IMR-90 (cell line): ENCODE data around the gene PLEKHD1. TPM values are rescaled to one million over a fixed set of nuclear protein-coding genes. Genes with fewer than 3 reads are reported as not detected.

Experiments used
- ATAC-seq: fragments of 200-7000 bp; cut with Tn5 transposase; 2 replicates; pipeline ENCODE4 v1.9.1; 2020; ENCODE audit warnings: low read depth, mild to moderate bottlenecking, moderate library complexity
- BruUV-seq: library from RNA; stranded (reverse); fragments of 400-500 nt; replicated peaks from 2 replicates; lab custom pipeline; 2021; lab: Mats Ljungman, UMichigan
- CTCF ChIA-PET: fragments of 300-600 bp; formaldehyde crosslinking; extraction: SDS; loops from one replicate; lab custom pipeline; 2021; ENCODE audit warnings: antibody characterized with exemption; lab: Yijun Ruan, JAX
- POLR2A ChIA-PET: fragments of 300-600 bp; sonication (Branson Sonifier 250); formaldehyde crosslinking; loops from one replicate; lab custom pipeline; 2022; ENCODE audit warnings: antibody characterized with exemption; ENCODE audit not compliant: unreplicated experiment; lab: Charles Lee
- DNase-seq: peaks from one replicate; pipeline ENCODE4 v3.0.0; 2013
- H2AFZ ChIP-seq: replicated peaks from 2 replicates; pipeline ENCODE3; 2013; ENCODE audit warnings: low read length, mild to moderate bottlenecking; ENCODE audit not compliant: poor library complexity
- H2AK5ac ChIP-seq: 2 replicates; pipeline ENCODE4 v1.6.1; 2013; ENCODE audit warnings: low read depth, low read length, inconsistent platforms
- H2AK9ac ChIP-seq: replicated peaks from 2 replicates; pipeline ENCODE3; 2013; ENCODE audit warnings: mild to moderate bottlenecking, low read depth, low read length, moderate library complexity; ENCODE audit not compliant: poor library complexity
- H2BK120ac ChIP-seq: 2 replicates; pipeline ENCODE4 v1.6.1; 2013; ENCODE audit warnings: low read depth, low read length, inconsistent platforms
- H2BK15ac ChIP-seq: 3 replicates; pipeline ENCODE4 v1.6.1; 2013; ENCODE audit warnings: low read depth, low read length, inconsistent platforms
- H2BK20ac ChIP-seq: 2 replicates; pipeline ENCODE4 v1.6.1; 2013; ENCODE audit warnings: low read depth, mild to moderate bottlenecking, inconsistent platforms, low read length, moderate library complexity
- H2BK5ac ChIP-seq: 2 replicates; pipeline ENCODE4 v1.6.1; 2013; ENCODE audit warnings: mild to moderate bottlenecking, low read depth, low read length, inconsistent platforms; ENCODE audit not compliant: poor library complexity, severe bottlenecking
- H3K14ac ChIP-seq: replicated peaks from 2 replicates; pipeline ENCODE4 v1.6.1; 2013; ENCODE audit warnings: low read depth, low read length, inconsistent platforms
- H3K18ac ChIP-seq: 2 replicates; pipeline ENCODE4 v1.6.1; 2013; ENCODE audit warnings: low read depth, low read length, control low read depth
- H3K23ac ChIP-seq: 2 replicates; pipeline ENCODE4 v1.6.1; 2013; ENCODE audit warnings: low read depth, low read length, inconsistent platforms
- H3K27ac ChIP-seq: 2 replicates; pipeline ENCODE4 v1.5.1; 2013; ENCODE audit warnings: mild to moderate bottlenecking, control low read depth, low read length; ENCODE audit not compliant: insufficient read depth
- H3K27me3 ChIP-seq: 2 replicates; pipeline ENCODE4 v1.6.1; 2013; ENCODE audit warnings: low read length; ENCODE audit not compliant: control insufficient read depth, insufficient read depth
- H3K36me3 ChIP-seq: 2 replicates; pipeline ENCODE4 v1.6.1; 2013; ENCODE audit warnings: low read length, mixed read lengths; ENCODE audit not compliant: control insufficient read depth, insufficient read depth
- H3K4ac ChIP-seq: 2 replicates; pipeline ENCODE4 v1.6.1; 2013; ENCODE audit warnings: low read depth, low read length, inconsistent platforms
- H3K4me1 ChIP-seq: 2 replicates; pipeline ENCODE4 v1.6.1; 2013; ENCODE audit warnings: low read length, mixed read lengths; ENCODE audit not compliant: control insufficient read depth, insufficient read depth
- H3K4me2 ChIP-seq: 2 replicates; pipeline ENCODE4 v1.6.1; 2013; ENCODE audit warnings: low read depth, mild to moderate bottlenecking, control low read depth, low read length, moderate library complexity
- H3K4me3 ChIP-seq: 2 replicates; pipeline ENCODE4 v1.5.1; 2013; ENCODE audit warnings: low read depth, mild to moderate bottlenecking, control low read depth, low read length, moderate library complexity; ENCODE audit not compliant: insufficient read depth
- H3K56ac ChIP-seq: 2 replicates; pipeline ENCODE4 v1.6.1; 2013; ENCODE audit warnings: low read length, inconsistent platforms; ENCODE audit not compliant: insufficient read depth; ENCODE audit errors: extremely low read depth
- H3K79me1 ChIP-seq, 2 experiments: 2 replicates each; pipeline ENCODE4 v1.6.1; 2013; ENCODE audit warnings: low read length in 2 of 2, inconsistent platforms in 1 of 2, low read depth in 1 of 2
- H3K9ac ChIP-seq: 2 replicates; pipeline ENCODE4 v1.6.1; 2013; ENCODE audit warnings: low read depth, low read length, control low read depth
- H3K9me1 ChIP-seq: 2 replicates; pipeline ENCODE4 v1.6.1; 2013; ENCODE audit warnings: low read length, inconsistent platforms; ENCODE audit not compliant: insufficient read depth
- H3K9me3 ChIP-seq: 2 replicates; pipeline ENCODE4 v1.6.1; 2013; ENCODE audit warnings: low read length; ENCODE audit not compliant: control insufficient read depth, insufficient read depth
- H4K20me1 ChIP-seq: 2 replicates; pipeline ENCODE4 v1.6.1; 2013; ENCODE audit warnings: low read length, inconsistent platforms; ENCODE audit not compliant: insufficient read depth
- H4K5ac ChIP-seq: 2 replicates; pipeline ENCODE4 v1.6.1; 2013; ENCODE audit warnings: mild to moderate bottlenecking, low read depth, low read length, control low read depth
- H4K8ac ChIP-seq, 2 experiments: 2 replicates each; pipeline ENCODE4 v1.6.1; 2013; ENCODE audit warnings: low read depth in 2 of 2, low read length in 2 of 2, control low read depth in 1 of 2, inconsistent platforms in 1 of 2
- H4K91ac ChIP-seq: 2 replicates; pipeline ENCODE4 v1.6.1; 2013; ENCODE audit warnings: low read depth, low read length, inconsistent platforms; ENCODE audit not compliant: insufficient read depth
- BHLHE40 ChIP-seq: fragments of 150-350 bp; IDR thresholded peaks from 2 replicates; pipeline ENCODE4 v1.6.1; 2016; ENCODE audit warnings: mild to moderate bottlenecking, low read depth, low read length
- CEBPB ChIP-seq: IDR thresholded peaks from 2 replicates; pipeline ENCODE4 v1.6.1; 2012; ENCODE audit warnings: low read depth, low read length, improper control_type of control experiment
- CHD1 ChIP-seq: IDR thresholded peaks from 2 replicates; pipeline ENCODE4 v1.6.1; 2012; ENCODE audit warnings: low read depth, low read length, improper control_type of control experiment
- CTCF ChIP-seq: conservative IDR thresholded peaks from 2 replicates; pipeline ENCODE4 v1.5.1; 2012; ENCODE audit warnings: mild to moderate bottlenecking, low read depth, low read length, improper control_type of control experiment
- ELK1 ChIP-seq: fragments of 150-350 bp; IDR thresholded peaks from 2 replicates; pipeline ENCODE4 v1.6.1; 2016; ENCODE audit warnings: low read depth, mild to moderate bottlenecking, low read length, moderate library complexity, borderline replicate concordance
- FOS ChIP-seq: fragments of 150-350 bp; IDR thresholded peaks from 2 replicates; pipeline ENCODE4 v1.6.1; 2016; ENCODE audit warnings: low read depth, low read length
- MAFK ChIP-seq: IDR thresholded peaks from 2 replicates; pipeline ENCODE4 v1.6.1; 2012; ENCODE audit warnings: low read depth, low read length, improper control_type of control experiment
- MAZ ChIP-seq: IDR thresholded peaks from 2 replicates; pipeline ENCODE4 v1.6.1; 2012; ENCODE audit warnings: low read depth, mild to moderate bottlenecking, low read length, improper control_type of control experiment, moderate library complexity, borderline replicate concordance
- MXI1 ChIP-seq: IDR thresholded peaks from 2 replicates; pipeline ENCODE4 v1.6.1; 2012; ENCODE audit warnings: low read depth, mild to moderate bottlenecking, low read length, moderate library complexity, borderline replicate concordance
- NFE2L2 ChIP-seq: fragments of 150-350 bp; IDR thresholded peaks from 2 replicates; pipeline ENCODE4 v1.6.1; 2016; ENCODE audit warnings: low read depth, mild to moderate bottlenecking, low read length
- POLR2A ChIP-seq: IDR thresholded peaks from 2 replicates; pipeline ENCODE4 v1.6.1; 2012; ENCODE audit warnings: mild to moderate bottlenecking, low read depth, low read length
- RAD21 ChIP-seq: IDR thresholded peaks from 2 replicates; pipeline ENCODE4 v1.6.1; 2012; ENCODE audit warnings: low read length, improper control_type of control experiment
- RCOR1 ChIP-seq: IDR thresholded peaks from 2 replicates; pipeline ENCODE4 v1.6.1; 2012; ENCODE audit warnings: mild to moderate bottlenecking, low read length, improper control_type of control experiment; ENCODE audit not compliant: insufficient replicate concordance
- RFX5 ChIP-seq: IDR thresholded peaks from 2 replicates; pipeline ENCODE4 v1.8.0; 2012; ENCODE audit warnings: low read depth, mild to moderate bottlenecking, low read length, moderate library complexity
- SMC3 ChIP-seq: fragments of 150-350 bp; IDR thresholded peaks from 2 replicates; pipeline ENCODE4 v1.6.1; 2016; ENCODE audit warnings: low read depth, mild to moderate bottlenecking, antibody characterized with exemption, low read length, moderate library complexity
- whole genome bisulfite sequencing, 2 experiments: methylation state at CpG; one replicate each; pipeline versions ENCODE4 v1.1.5 to v1.1.7; 2013; ENCODE audit warnings: missing lambda C conversion rate in 2 of 2; ENCODE audit not compliant: insufficient read length in 1 of 2; ENCODE audit errors: extremely low coverage in 2 of 2; 5-methylcytosine and 5-hydroxymethylcytosine counted together
- dilution Hi-C: fragments of 300-500 bp; cut with HindIII; formaldehyde crosslinking; loops from one replicate; pipeline ENCODE4 v1.14.3; 2018; ENCODE audit warnings: low sequenced_read_pairs; ENCODE audit not compliant: unreplicated experiment
- in situ Hi-C: fragments of 300-500 bp; cut with MboI; formaldehyde crosslinking; loops from 3 replicates; pipeline ENCODE4 v1.14.3; 2019; ENCODE audit warnings: low sequenced_read_pairs, inconsistent platforms, mixed read lengths
- intact Hi-C: fragments of 100-400 bp; cut with micrococcal nuclease; formaldehyde crosslinking; loops from 2 replicates; pipeline ENCODE4 v1.10.0; 2022
- polyA plus RNA-seq, 3 experiments: library from polyadenylated mRNA; depleted of rRNA; stranded (reverse); fragments of >200 nt; gene quantifications; 2 replicates each; pipeline ENCODE4 v1.2.3, GENCODE V29; 2012; ENCODE audit warnings: low replicate concordance in 1 of 3
- total RNA-seq: library from RNA; depleted of rRNA; stranded (reverse); fragments of >200 nt; gene quantifications from 2 replicates; pipeline ENCODE4 v1.2.3, GENCODE V29; 2012
- TF ChIP-seq, protein P1 (sequence below): fragments of 150-350 bp; IDR thresholded peaks from 2 replicates; pipeline ENCODE4 v1.6.1; 2017; ENCODE audit warnings: mild to moderate bottlenecking, antibody characterized with exemption, low read length, low read depth

PLEKHD1 gene
- total and polyA plus RNA-seq, 2 of the 4 experiments (the other 2 are of a cell fraction): under 0.01 TPM; not detected in 1

DNA sequence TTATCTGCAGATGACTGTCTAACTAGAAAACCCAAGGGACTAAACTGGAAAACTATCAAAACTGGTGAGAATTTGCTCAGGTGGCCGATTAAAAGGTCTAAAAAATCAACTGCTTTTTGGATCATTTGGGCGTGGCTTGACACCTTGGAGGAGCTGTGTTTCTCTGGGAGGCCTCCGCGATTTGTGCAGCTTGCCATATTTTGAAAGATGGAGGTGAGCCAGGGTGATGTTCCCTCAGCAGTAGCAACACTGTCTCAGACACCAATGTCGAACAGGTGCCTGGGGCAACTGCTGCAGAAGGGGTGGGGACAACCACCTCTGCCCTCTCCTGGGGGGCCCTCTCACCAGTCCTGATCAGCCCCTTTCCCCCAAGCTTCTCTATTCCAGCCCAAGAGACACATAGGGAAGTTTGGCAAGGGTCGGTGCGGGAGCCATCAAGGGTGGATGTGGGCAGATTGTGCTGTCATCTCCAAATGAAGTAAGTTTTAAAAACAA, 86.4 kb downstream of the PLEKHD1 start:
- CTCF ChIA-PET: interaction anchor here (0.8 to 1.5 kb wide), 2 partner anchors 9 kb away, joined by 4 read pairs; no protein-coding TSS in a partner anchor
- Histone ChIP-seq H3K27me3 (peaks cover 81% of the 10 kb centered on the region), H2AFZ (no peak overlapping the region), H4K20me1 (no peaks in the 10 kb centered on the region), H2BK20ac (no peak overlapping the region), H2BK15ac (no peak overlapping the region), H3K56ac (no peak overlapping the region), H4K8ac (no peak overlapping the region), H3K18ac (no peak overlapping the region), H3K4me1 (peaks cover 3% of the 10 kb centered on the region; the same call in 1 of the 2 replicates), H2AK9ac (no peak overlapping the region), H2BK120ac (no peak overlapping the region), H3K23ac (no peak overlapping the region), H3K14ac (no peak overlapping the region), H4K91ac (no peak overlapping the region), H2BK5ac (no peak overlapping the region), H2AK5ac (no peak overlapping the region), H3K9ac (no peak overlapping the region), H3K36me3 (no peaks in the 10 kb centered on the region), H3K4me2 (no peak overlapping the region), H3K4me3 (no peak overlapping the region), H3K79me1 (no peaks in the 10 kb centered on the region), H3K9me3 (peaks cover 1% of the 10 kb centered on the region; the same call in 1 of the 2 replicates), H4K5ac (no peak overlapping the region), H3K27ac (no peak overlapping the region), H3K4ac (no peak overlapping the region), H3K9me1 (no peaks in the 10 kb centered on the region)
- no peak for ATAC-seq
- DNase-seq: no peak
- TF ChIP-seq CHD1 (no peak), NFE2L2 (no peak), RFX5 (no peak), CEBPB (no peak), BHLHE40 (no peak), POLR2A (no peak), RCOR1 (no peak), FOS (no peak), CTCF (no peak), MAFK (no peak), MXI1 (no peak), MAZ (no peak), ELK1 (no peak), RAD21 (no peak), SMC3 (no peak)
- TF ChIP-seq, protein P1, sequence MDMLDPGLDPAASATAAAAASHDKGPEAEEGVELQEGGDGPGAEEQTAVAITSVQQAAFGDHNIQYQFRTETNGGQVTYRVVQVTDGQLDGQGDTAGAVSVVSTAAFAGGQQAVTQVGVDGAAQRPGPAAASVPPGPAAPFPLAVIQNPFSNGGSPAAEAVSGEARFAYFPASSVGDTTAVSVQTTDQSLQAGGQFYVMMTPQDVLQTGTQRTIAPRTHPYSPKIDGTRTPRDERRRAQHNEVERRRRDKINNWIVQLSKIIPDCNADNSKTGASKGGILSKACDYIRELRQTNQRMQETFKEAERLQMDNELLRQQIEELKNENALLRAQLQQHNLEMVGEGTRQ: no peak
- intact Hi-C loops: no loop called here
- in situ Hi-C loops: no loop called here
- POLR2A ChIA-PET: no interaction called here
- no TSS peak for BruUV-seq
- dilution Hi-C loops: no loop called here
- WGBS, 2 experiments: 80% methylated on average over 1 of the region's 7 CpGs; no CpG with 5 or more reads in 1 of the 2 experiments
